ENCODE results near the gene QRFPR.

DNA sequence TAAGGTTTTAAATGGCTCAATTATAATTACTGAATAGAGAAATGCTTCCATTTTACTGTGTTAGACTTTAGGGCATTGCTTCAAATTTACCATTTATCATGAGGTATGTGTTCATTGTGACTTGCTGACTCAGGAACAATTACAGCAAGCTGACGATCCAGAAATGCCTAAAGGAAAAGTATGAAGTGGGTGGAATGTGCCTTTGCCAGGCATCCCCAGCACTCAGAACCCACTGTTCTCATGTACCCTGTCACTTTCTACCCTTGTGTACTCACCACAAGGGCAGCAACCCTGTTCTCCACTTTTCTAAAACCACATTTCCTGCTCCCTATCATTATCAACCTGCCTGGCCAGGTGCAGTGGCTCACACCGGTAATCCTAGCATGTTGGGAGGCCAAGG lies 41.5 kb downstream of the QRFPR start:
- TF ChIP-seq POLR2A (IDR thresholded peaks at IDR 0.05) = no peak
- TF ChIP-seq, protein P1, sequence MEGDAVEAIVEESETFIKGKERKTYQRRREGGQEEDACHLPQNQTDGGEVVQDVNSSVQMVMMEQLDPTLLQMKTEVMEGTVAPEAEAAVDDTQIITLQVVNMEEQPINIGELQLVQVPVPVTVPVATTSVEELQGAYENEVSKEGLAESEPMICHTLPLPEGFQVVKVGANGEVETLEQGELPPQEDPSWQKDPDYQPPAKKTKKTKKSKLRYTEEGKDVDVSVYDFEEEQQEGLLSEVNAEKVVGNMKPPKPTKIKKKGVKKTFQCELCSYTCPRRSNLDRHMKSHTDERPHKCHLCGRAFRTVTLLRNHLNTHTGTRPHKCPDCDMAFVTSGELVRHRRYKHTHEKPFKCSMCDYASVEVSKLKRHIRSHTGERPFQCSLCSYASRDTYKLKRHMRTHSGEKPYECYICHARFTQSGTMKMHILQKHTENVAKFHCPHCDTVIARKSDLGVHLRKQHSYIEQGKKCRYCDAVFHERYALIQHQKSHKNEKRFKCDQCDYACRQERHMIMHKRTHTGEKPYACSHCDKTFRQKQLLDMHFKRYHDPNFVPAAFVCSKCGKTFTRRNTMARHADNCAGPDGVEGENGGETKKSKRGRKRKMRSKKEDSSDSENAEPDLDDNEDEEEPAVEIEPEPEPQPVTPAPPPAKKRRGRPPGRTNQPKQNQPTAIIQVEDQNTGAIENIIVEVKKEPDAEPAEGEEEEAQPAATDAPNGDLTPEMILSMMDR (IDR thresholded peaks at IDR 0.05) = no peak

All from breast epithelium (tissue), 3 donors.